DMS153 treated with DMSO at 0.1 percent for 48 hours (cell line): ENCODE results near the gene ACTG1.

ENCODE experiments used
- DNase-seq: peaks from one replicate; lab custom pipeline; 2025; ENCODE audit not compliant: unreplicated experiment; lab: John Stamatoyannopoulos, UW

Gene ACTG1

DNA sequence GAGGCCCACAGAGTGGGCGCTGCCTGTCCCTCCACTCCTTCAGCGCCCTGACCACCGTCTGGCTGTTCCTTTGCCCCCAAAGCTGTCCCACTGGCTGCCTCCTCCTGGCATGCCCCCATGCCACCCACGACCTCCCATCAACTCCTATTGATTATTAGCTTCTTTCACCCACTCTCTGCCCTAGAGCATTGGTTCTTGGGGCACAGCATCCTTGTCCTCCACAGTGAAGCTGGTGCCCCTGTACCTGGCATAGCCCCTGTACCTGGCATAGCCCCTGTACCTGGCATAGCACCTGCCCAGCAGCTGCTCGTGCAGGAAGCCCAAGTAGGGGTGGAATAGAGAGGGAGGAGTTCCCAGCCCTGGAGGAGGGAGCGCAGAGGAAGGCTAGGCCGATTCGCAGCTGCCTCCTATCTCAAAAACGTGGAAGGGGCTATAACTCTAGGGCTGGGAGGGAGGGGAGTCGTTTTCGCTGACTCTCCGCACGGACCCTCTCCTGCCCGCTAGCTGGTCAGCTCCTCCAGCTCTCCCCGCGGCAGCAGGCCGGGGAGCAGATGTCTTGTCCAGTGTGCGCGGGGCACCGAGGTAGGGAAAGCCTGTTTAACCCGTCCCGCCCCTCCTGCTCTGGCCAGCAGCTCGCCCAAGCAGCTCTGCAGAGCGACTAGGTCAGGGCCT, 5.7 kb upstream of the ACTG1 start:
- peak; percentile 38 for DNase-seq

DNA sequence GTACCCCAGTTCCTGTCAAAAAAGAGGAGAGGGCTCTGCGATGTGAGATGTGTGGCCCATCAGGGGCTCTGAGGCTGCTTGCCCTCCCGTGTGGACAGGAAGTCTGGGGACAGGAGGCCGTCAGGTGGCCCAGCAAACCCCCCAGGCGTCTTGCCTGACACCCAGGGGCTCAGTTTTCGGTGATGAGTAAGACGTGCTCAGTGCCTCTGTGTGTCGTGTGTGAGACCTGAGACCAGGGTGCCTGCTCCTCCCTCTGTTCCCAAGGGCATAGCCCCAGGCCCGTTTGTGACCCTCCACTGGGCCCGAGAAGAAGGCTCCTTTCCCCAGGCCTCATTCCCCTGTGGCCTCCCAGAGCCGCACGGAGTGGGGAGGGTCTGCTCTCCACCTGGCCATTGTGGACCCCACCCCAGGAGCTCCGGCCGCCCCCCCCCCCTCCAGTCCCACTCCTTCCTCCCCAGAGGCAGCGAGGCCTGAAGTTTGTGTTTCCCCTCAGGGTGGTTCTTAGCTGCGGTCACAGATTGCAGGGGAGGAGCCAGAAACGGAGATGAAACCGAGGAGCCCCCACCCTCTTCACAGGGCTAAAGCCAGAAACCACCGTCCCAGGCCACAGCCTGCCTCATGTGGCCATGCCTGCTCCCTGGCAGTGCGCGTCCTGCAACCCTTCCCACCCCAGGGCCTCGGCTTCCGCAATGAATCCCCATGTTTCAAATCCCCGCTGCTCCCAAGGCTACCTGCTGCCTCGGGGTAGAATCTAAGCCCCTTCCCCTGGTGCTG, 4.9 kb upstream of the ACTG1 start:
- DNase-seq: no peak

- no peak for DNase-seq
Observed at GRCh38 chr17:81517009-81517338, 4.4 kb upstream of the ACTG1 start.

GRCh38 chr17:81516439-81516838, 3.8 kb upstream of the ACTG1 start:
- no peak for DNase-seq

DNA sequence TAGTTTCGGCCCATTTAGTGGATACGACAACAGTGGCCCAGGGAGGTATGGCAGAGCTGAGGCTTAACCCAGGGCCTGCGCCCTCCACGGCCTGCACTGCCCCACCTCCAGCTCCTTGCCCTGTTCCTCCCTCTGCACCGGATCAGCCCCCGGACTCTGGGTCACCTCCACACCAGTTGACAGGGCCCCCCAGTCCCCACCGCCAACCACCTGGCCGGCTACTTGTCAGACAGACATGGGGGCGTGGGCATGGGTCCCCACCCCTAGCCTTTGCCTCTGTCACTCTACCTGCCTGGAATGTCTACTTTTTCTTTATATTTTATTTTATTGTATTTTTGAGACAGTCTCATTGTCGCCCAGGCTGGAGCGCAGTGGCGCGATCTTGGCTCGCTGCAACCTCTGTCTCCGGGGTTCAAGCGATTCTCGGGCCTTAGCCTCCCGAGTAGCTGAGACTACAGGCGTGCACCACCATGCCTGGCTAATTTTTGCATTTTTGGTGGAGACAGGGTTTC, 3.0 kb upstream of the ACTG1 start:
- DNase-seq: no peak

GRCh38 chr17:81514739-81515529, 2.3 kb upstream of the ACTG1 start:
- DNase-seq: peak; percentile 49

DNA sequence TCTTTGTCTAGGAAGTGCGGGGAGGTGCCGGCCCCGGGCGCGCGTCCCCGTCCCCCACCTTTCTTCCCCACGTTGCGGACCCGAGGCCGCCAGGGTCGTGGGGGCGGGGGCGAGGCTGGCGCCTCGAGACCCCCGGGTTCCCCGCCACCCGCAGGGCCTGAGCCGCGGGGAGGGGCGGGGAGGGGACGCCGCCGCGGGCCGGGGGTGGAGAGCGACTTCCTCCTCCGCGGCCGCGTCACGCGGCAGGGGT, 1.8 kb upstream of the ACTG1 start:
- DNase-seq: no peak

GRCh38 chr17:81513753-81514488, 1.3 kb upstream of the ACTG1 start:
- DNase-seq: peak; percentile 66

- DNase-seq: peak; percentile 66
Observed at GRCh38 chr17:81513372-81513752, 763 bp upstream of the ACTG1 start.

GRCh38 chr17:81511804-81512561, 616 bp downstream of the ACTG1 start:
- DNase-seq: no peak

DNA sequence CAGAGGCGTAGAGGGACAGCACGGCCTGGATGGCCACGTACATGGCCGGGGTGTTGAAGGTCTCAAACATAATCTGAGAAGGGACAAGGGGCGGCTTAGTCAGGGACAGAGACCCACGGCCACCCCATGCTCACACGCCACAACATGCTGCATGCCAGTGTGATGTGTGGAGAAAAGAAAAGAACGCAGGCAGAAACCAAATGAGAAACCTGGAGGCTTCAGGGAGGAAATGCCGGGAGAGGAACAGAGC, 1.1 kb downstream of the ACTG1 start:
- DNase-seq: no peak

DNA sequence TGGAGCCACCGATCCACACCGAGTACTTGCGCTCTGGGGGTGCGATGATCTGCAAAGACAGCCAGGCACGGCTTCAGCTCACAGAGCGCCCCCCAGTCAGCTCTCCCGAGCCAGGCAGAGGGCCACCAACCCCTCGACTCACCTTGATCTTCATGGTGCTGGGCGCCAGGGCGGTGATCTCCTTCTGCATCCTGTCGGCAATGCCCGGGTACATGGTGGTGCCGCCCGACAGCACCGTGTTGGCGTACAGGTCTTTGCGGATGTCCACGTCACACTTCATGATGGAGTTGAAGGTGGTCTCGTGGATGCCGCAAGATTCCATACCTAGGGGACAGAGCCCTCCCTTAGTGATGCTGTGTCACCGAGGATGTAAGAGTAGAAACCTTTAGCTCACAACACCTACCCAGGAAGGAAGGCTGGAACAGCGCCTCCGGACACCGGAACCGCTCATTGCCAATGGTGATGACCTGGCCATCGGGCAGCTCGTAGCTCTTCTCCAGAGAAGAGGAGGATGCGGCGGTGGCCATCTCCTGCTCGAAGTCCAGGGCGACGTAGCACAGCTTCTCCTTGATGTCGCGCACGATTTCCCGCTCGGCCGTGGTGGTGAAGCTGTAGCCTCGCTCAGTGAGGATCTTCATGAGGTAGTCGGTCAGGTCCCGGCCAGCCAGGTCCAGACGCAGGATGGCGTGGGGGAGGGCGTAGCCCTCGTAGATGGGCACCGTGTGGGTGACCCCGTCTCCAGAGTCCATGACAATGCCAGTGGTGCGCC, 1.6 kb downstream of the ACTG1 start:
- no peak for DNase-seq

DNA sequence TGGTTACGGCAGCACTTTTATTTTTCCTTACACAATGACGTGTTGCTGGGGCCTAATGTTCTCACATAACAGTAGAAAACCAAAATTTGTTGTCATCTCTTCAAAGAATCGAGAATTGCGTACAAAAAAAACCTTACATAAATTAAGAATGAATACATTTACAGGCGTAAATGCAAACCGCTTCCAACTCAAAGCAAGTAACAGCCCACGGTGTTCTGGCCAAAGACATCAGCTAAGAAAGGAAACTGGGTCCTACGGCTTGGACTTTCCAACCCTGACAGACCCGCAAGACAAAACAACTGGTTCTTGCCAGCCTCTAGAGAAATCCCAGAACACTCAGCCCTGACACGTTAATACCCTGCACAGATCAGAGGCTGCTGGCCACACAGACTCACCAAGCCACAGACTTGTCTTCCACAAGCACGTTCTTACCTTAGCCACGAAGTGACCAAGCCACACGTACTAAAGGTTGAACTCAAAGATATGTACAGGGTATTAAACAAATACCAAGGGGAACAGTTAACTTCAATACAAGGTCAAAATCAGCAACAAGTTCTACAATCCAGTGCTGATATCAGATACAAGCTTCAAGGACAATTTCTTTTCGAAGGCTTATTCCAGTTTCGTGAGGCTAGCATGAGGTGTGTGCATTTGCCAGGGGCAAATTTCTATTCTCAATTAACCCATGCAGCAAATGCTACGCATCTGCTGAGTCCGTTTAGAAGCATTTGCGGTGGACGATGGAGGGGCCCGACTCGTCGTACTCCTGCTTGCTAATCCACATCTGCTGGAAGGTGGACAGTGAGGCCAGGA, 2.4 kb downstream of the ACTG1 start:
- no peak for DNase-seq

DNA sequence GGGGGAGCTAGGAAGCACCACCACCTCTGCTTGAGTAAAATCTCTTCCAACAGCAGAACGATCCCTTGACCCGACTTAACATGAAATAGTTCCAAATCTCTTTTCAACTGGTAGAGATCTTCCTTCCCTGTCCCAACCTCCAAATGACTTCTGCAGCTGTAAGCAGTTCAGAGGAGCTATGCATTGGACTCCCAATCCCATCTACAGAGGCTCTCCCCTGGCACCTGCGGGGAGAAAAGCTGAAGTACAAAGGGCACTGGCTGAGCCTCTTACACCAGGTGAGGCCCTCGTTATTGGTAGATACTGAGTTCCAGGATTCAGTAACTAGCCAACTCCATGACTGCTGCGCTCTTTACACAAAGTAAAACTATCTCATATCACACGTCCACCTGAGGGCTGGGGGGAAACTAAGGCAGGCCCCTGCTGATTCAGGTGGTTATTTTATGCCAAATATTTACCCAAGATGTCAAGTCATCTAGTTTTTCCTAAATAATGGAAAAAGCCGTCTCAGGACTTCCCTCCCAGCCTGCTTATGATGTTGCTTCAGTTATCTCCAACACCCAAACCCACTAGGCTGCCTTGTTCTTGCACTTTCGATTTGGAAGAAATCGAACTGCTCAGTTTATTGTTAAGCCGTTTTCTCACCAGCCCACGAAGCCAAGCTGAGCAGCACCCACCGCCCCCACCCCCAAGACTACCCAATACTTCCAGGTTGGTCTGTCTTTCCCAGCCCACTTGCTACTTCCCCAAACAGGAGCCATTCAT, 3.2 kb downstream of the ACTG1 start:
- DNase-seq: no peak

- DNase-seq: no peak
Observed at GRCh38 chr17:81508639-81509206, 3.9 kb downstream of the ACTG1 start.

DNA sequence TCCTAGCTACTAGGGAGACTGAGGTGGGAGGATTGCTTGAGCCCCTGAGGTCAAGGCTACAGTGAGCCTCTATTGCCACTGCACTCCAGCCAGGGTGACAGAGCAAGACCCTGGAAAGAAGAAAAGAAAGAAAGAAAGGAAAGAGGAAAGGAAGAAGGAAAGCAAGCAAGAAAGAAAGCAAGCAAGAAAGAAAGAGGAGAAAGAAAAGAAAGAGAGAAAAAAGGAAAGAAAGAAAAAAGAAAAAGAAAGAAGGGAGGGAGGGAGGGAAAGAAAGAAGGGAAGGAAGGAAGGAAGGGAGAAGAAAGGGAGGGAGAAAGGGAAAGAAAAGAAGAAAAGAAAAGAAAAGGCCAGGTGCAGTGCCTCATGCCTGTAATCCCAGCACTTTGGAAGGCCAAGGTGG, 9.0 kb downstream of the ACTG1 start:
- DNase-seq: no peak

GRCh38 chr17:81502471-81503017, 10.1 kb downstream of the ACTG1 start:
- no peak for DNase-seq

DNA sequence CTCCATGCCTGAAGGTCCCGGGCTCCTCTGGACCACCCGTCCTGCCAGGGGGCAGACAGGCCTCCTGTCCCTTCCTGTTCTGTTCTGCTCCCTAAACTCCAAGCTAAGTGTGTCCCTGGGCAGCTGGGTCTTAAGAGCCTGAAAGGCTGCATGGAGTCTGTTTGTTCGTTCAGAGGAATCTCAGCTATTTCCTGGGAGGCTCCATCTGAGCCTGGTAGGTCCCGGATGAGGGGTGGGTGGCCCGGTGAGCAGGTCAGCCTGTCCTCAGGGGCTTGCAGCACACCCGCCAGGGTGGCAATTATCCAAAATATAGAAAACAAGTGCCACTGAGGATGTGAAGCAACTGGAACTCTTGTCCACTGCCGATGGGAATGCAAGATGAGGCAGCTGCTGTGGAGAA, 12.6 kb downstream of the ACTG1 start:
- DNase-seq: no peak
